ENCODE results near the gene GFOD1.
A peak's percentile ranks its signal among the peaks of the same experiment; 100 is the strongest.

GFOD1 gene

DNA sequence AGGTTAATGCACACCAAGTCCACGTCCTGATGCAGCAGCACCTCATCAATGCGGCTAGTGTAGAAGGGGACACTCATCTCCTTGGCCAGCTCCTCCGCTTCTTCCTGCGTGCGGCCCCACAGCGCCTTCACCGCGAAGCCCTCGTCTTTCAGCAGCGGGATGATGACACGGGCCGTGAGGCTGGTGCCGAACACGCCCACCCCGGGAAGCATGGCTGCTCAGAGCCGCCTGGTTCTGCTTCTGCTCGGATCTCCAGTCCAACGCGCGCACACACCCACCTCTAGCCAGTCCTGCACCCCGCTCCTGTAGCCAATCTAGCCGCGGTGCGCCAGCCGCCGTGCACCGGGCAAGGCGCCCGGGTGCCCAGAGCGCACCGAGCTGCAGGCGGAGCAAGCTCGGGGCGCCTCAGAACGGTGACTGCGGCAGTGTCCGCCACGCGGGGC is 700 bp downstream of the GFOD1 start:
- peak; percentile 21 for DNase-seq (ENCODE audit: low read depth, low spot score)

DNA sequence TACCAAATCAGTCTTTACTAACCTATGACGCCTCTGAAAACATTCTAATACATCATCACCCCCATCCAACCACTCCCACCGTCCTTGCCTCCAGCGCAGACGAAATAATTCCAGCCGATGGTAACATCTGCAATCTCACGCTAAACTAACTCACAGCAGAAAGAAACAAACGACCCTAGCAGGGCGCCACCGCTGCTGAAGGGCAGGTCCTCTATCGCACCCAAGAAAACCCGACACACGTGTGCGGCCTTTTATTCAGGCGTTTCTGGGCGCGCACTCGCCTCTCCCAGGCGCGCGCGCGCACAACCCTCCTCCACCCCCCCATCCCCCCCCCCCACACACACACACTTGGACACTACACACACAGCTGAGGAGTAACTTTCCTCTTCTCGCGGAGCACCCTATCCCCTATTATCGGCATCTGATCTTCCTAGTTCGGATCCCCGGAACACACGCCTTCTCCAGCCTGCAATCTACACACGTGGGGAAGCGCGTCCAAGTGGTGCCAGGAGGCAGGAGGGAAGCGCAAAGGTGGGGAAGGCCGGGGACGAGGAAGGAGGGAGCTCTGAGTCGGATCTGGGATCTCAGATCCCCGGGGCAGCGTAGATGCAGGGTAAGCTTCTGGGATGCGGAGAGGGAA is 1.4 kb downstream of the GFOD1 start:
- no peak for DNase-seq (ENCODE audit: low read depth, low spot score)

- no peak for DNase-seq (ENCODE audit: low read depth, low spot score)
Measured at GRCh38 chr6:13485303-13485702, 2.1 kb downstream of the GFOD1 start.

DNA sequence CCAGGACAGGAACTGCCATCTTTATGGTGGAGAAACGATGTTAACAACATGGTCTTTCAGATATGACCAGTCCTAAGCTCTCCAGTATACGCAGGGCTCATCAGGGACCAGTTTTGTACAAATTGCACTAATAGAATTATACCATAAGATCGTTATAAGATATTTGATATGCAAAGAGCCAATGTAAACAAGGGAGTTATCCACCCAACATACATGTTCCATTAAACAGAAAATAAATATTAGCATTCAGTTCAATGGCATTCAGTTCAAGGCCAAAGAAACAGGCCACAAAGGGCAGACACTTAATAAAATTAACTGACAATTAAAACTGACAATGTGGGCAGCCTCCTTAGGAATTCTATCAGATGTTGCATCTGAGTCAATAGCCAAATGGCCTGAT is 2.6 kb downstream of the GFOD1 start:
- no peak for DNase-seq (ENCODE audit: low read depth, low spot score)

- DNase-seq (ENCODE audit: low read depth, low spot score) = no peak
Measured at GRCh38 chr6:13484138-13484708, 3.2 kb downstream of the GFOD1 start.

- DNase-seq (ENCODE audit: low read depth, low spot score) = no peak
Measured at GRCh38 chr6:13480631-13481501, 6.5 kb downstream of the GFOD1 start.

- DNase-seq (ENCODE audit: low read depth, low spot score) = no peak
Measured at GRCh38 chr6:13479971-13480434, 7.4 kb downstream of the GFOD1 start.

GRCh38 chr6:13479206-13479800 is 8.1 kb downstream of the GFOD1 start:
- no peak for DNase-seq (ENCODE audit: low read depth, low spot score)

DNA sequence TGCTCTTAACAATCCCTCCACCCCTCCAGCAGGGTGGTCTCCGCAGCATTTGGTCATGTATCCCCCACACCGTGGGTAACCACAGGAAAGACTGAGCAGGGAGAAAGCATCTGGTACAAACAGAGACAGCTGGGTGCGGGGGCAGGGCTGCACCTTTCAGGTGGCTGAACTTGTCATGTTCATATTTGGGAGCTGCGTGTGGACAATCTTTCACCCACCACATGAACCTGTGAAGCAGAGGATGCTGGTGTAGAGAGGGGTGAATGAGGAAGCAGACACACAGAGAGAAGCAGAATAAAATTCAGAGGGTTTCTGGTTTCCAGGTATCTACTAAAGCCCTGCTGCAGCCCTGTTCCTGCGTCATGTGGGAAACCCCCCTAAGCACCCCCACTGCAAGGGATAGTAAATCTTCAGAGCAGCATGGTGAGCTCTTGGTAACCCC is 8.9 kb downstream of the GFOD1 start:
- no peak for DNase-seq (ENCODE audit: low read depth, low spot score)

GRCh38 chr6:13474787-13475186 is 12.6 kb downstream of the GFOD1 start:
- DNase-seq (ENCODE audit: low read depth, low spot score) = no peak

GRCh38 chr6:13474360-13474759 is 13.0 kb downstream of the GFOD1 start:
- no peak for DNase-seq (ENCODE audit: low read depth, low spot score)

DNA sequence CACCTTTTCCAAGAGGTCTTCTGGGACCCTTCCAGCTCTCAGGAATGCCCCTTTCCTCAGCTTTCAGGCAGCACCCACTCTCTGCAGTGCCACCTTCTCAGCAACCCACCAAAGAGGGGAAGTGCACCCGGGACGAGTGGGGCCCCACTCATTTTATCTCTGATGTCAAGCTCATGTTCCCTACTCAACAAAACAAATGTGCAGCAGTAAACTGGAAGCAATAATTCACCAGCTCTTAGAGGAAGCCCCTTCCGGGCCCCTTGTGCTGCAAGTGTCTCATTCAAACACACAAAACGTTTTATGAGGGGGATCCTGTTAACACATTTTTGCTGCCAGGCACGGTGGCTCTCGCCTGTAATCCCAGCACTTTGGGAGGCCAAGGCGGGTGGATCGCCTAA is 13.6 kb downstream of the GFOD1 start:
- no peak for DNase-seq (ENCODE audit: low read depth, low spot score)

GRCh38 chr6:13472976-13473767 is 14.2 kb downstream of the GFOD1 start:
- no peak for DNase-seq (ENCODE audit: low read depth, low spot score)

- no peak for DNase-seq (ENCODE audit: low read depth, low spot score)
Measured at GRCh38 chr6:13472099-13472498, 15.3 kb downstream of the GFOD1 start.

DNA sequence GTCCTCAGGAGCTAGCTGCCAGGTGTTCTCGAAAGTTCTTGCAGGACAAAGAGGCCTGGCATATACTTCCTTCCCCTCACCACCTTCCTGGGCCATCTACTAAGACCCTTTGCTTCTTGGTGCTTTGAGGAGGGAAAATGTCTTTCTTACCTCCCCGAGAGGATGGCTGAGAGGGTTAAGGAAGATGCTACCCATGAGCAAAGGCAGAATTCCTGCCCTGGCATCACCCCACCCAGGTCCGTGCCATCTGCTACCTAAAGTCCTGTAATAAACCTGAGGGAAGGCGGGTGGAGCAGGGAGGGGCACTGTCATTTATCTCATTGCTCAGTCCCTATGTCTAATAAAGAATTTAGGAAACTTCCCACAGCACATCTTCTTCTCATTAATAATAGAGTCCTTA is 16.2 kb downstream of the GFOD1 start:
- no peak for DNase-seq (ENCODE audit: low read depth, low spot score)

DNA sequence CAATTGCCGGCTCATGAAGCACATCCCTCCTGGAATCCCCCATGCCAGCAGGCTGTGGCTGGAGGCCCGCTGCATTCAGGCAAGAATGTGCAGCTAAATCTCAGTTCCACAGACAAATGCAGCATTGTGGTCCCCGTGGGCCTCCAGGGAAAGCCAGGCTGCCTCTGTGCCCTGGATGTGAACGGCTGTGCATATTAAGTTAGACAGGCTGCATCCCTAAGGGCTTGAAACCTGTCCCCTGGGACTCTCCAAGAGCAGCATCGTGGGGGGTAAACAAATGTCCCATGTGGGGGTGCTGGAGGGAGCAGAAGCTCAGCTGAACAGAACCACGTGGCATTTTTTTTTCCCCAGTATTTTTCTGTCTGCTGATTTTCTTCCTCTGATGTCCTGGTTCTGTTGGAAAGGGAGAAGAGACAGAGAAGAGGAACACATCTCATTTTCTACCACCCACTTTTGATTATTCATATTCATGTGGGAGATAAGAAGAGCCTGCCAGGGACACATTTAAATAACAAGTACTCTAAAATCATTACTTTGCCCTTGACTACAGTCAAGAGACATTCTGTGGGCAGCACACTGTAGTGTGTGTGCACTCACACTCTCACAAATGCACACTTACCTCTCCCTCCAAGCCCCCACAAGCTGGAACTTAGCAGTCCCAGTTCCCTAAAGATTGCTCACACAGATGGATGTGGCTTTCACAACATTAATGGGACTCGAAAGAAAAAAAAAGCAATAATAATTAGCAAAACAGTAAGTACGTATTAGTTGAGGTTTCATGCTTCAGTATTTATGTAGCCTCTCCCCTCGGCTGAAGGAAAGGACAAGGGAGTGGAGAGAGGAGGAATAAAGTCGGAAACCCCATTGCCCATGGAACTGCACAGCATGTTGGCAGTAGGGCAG is 16.9 kb downstream of the GFOD1 start:
- no peak for DNase-seq (ENCODE audit: low read depth, low spot score)

- DNase-seq (ENCODE audit: low read depth, low spot score) = no peak
Measured at GRCh38 chr6:13469693-13470092, 17.7 kb downstream of the GFOD1 start.

DNA sequence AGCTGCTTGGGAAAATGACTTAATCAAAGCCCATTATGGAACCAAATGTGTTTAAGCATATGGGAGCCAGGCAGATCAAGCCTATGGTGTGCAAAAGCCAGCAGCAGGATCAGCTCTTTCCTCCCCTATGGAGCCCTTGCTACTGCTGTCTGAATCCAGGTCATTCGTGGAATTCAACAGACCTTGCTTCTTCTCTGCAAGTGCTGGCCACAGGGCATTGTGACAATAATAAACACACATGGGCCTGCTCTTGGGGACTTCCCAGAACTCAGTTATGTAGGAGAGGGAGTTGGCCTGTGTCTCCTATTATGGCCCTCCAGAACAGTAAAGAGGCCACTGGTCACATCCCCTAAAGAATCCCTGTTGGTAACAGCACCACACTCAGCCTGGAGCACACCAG is 18.6 kb downstream of the GFOD1 start:
- no peak for DNase-seq (ENCODE audit: low read depth, low spot score)

- no peak for DNase-seq (ENCODE audit: low read depth, low spot score)
Measured at GRCh38 chr6:13467216-13467600, 20.2 kb downstream of the GFOD1 start.

Data from activated CD4-positive, CD25-positive, alpha-beta regulatory T cell treated with anti-CD3 and anti-CD28 coated beads, Interleukin-2, amount 50 U/mL, for 16 hours (primary cell).